GM12878 (cell line): ENCODE data around the gene SELENBP1.

Experiments
- CTCF ChIP-seq, 3 experiments: IDR thresholded peaks in 2 of 3; conservative IDR thresholded peaks in 1 of 3; 2 replicates each; pipeline ENCODE4 v1.5.1; 2011; ENCODE audit warnings: low read depth in 3 of 3, low read length in 3 of 3, mild to moderate bottlenecking in 3 of 3, control low read depth in 2 of 3, moderate library complexity in 2 of 3, inconsistent platforms in 1 of 3, mixed read lengths in 1 of 3; ENCODE audit not compliant: control insufficient read depth in 2 of 3, insufficient read depth in 1 of 3; ENCODE audit errors: extremely low read depth in 1 of 3
- POLR2AphosphoS5 ChIP-seq: IDR thresholded peaks from 2 replicates; pipeline ENCODE4 v1.6.1; 2011; ENCODE audit warnings: mild to moderate bottlenecking, low read length, inconsistent platforms
- SMAD1 ChIP-seq: fragments of 450-650 bp; IDR thresholded peaks from 2 replicates; pipeline ENCODE4 v1.6.1; 2018; ENCODE audit warnings: mild to moderate bottlenecking, low read depth; ENCODE audit not compliant: partially characterized antibody

DNA sequence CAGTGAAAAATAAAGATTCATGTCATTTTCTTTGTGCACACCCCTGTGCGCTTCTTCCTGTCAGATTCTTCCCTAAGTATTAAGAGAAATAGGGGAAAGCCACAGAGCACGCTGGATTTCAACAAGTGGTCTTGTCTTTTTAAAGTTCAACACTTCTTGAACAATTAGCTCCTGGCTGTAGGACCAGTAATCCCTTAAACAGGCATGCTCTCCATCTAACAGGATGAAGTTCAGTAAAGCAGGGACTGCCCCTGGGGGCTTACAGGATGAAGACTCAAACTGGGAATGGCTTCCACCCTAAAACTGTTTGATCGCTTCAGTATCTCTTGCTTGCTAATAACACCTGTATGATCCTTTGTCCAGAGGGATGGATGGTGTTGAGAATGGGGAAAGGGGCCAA is 31.1 kb upstream of the SELENBP1 start:
- TF ChIP-seq CTCF (IDR thresholded peaks at IDR 0.05 in 2 of 3, conservative IDR thresholded peaks at IDR 0.05 in 1 of 3; ENCODE audit: control insufficient read depth in 2 of 3, extremely low read depth in 1 of 3, insufficient read depth in 1 of 3, low read depth in 3 of 3, low read length in 3 of 3): no peak
- no peak for TF ChIP-seq SMAD1
- TF ChIP-seq POLR2AphosphoS5: no peak
